HepG2 (cell line): ENCODE measurements around the gene HYAL2.

Source experiments
- CHD2 ChIP-seq: IDR thresholded peaks from 2 replicates; pipeline ENCODE4 v1.6.1; 2011; ENCODE audit warnings: low read depth, low read length, improper control_type of control experiment
- ETV6 ChIP-seq: sonication (generic); formaldehyde crosslinking; conservative IDR thresholded peaks from 2 replicates; pipeline ENCODE4 v1.4.0; 2020; ENCODE audit warnings: missing genetic modification reagents
- FOXJ3 ChIP-seq: sonication (generic); formaldehyde crosslinking; IDR thresholded peaks from 2 replicates; pipeline ENCODE4 v1.4.0; 2020; ENCODE audit warnings: missing genetic modification reagents, mild to moderate bottlenecking, borderline replicate concordance
- GABPA ChIP-seq, 2 experiments: IDR thresholded peaks; 2 replicates each; pipeline ENCODE4 v1.6.1; 2011 to 2016; ENCODE audit warnings: low read depth in 2 of 2, low read length in 1 of 2, missing biosample characterization in 1 of 2, missing genetic modification characterization in 1 of 2
- JUN ChIP-seq: sonication (generic); formaldehyde crosslinking; IDR thresholded peaks from 2 replicates; pipeline ENCODE4 v1.4.0; 2020; ENCODE audit warnings: mild to moderate bottlenecking, missing genetic modification reagents
- MXI1 ChIP-seq: IDR thresholded peaks from 3 replicates; pipeline ENCODE4 v1.6.1; 2012; ENCODE audit warnings: low read depth, low read length, inconsistent platforms, borderline replicate concordance
- PHF21A ChIP-seq: sonication (generic); formaldehyde crosslinking; IDR thresholded peaks from 2 replicates; pipeline ENCODE4 v1.5.0; 2020; ENCODE audit warnings: mild to moderate bottlenecking, missing genetic modification reagents
- RXRA ChIP-seq: sonication (generic); formaldehyde crosslinking; IDR thresholded peaks from 2 replicates; pipeline ENCODE4 v1.5.1; 2020; ENCODE audit warnings: missing genetic modification reagents
- ZFX ChIP-seq: sonication (generic); formaldehyde crosslinking; IDR thresholded peaks from 2 replicates; pipeline ENCODE4 v1.4.0; 2020; ENCODE audit warnings: mild to moderate bottlenecking, low read depth, missing genetic modification reagents, moderate library complexity
- TF ChIP-seq, protein P1 (sequence below), 2 experiments: sonication (generic) in 1 of 2; formaldehyde crosslinking in 1 of 2; IDR thresholded peaks; 2 replicates each; pipeline versions ENCODE4 v1.5.1 to v1.6.1; 2011 to 2020; ENCODE audit warnings: borderline replicate concordance in 1 of 2, low read depth in 1 of 2, low read length in 1 of 2, mild to moderate bottlenecking in 1 of 2, missing genetic modification reagents in 1 of 2, moderate library complexity in 1 of 2
- TF ChIP-seq, protein P2 (sequence below): sonication (generic); formaldehyde crosslinking; IDR thresholded peaks from 2 replicates; pipeline ENCODE4 v1.9.0; 2021; ENCODE audit warnings: missing genetic modification reagents, borderline replicate concordance
- TF ChIP-seq, protein P3 (sequence below): sonication (generic); formaldehyde crosslinking; IDR thresholded peaks from 2 replicates; pipeline ENCODE4 v1.5.0; 2020; ENCODE audit warnings: mild to moderate bottlenecking, missing genetic modification reagents, moderate library complexity
- TF ChIP-seq, protein P4 (sequence below): sonication (generic); formaldehyde crosslinking; conservative IDR thresholded peaks from 2 replicates; pipeline ENCODE4 v1.8.0; 2022; ENCODE audit warnings: low read depth, missing genetic modification reagents

DNA sequence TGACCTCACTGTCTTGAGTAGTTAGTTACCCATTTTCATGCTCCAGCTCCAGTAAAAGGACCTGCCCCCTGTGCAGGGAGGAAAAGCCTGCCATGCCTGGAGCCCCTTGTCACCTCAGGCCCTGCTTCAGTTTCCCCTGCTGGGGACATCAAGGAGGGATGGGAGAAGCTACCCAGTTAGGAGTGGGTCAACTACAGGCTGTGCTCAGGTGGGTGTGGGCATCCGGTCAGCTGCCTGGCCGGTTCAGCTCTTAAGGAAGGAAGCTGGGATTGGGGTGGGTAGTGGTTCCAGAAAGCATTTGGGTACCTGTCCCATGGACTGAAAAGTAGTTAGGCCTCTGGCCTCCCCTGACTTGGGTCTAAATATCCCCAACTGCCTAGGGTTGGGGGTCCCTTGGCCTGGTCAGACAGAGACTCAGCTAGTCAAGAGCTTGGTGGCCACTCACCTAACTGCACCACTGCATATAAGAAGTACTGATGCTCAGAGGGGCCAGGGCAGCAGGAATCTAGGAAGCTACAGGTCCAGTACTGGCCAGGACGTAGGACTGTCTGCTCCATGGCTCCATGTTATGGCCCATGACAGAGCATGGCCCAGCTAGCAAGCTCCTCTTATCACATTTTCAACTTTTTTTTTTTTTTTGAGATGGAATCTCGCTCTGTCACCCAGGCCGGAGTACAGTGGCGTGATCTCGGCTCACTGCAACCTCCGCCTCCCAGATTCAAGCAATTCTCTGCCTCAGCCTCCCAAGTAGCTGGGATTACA lies 43.1 kb downstream of the HYAL2 start:
- TF ChIP-seq GABPA (IDR thresholded peaks at IDR 0.05; ENCODE audit: low read depth, low read length) (no peak), GABPA (CRISPR knock-in tag; IDR thresholded peaks at IDR 0.05; ENCODE audit: low read depth) (no peak), CHD2 (no peak), FOXJ3 (CRISPR knock-in tag) (no peak), ETV6 (CRISPR knock-in tag) (no peak), JUN (CRISPR knock-in tag) (no peak), MXI1 (no peak), RXRA (no peak), PHF21A (no peak), ZFX (CRISPR knock-in tag) (no peak)
- TF ChIP-seq, protein P1, sequence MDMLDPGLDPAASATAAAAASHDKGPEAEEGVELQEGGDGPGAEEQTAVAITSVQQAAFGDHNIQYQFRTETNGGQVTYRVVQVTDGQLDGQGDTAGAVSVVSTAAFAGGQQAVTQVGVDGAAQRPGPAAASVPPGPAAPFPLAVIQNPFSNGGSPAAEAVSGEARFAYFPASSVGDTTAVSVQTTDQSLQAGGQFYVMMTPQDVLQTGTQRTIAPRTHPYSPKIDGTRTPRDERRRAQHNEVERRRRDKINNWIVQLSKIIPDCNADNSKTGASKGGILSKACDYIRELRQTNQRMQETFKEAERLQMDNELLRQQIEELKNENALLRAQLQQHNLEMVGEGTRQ (IDR thresholded peaks at IDR 0.05; ENCODE audit: low read depth, low read length): no peak
- TF ChIP-seq, protein P1 (CRISPR knock-in tag; IDR thresholded peaks at IDR 0.05; ENCODE audit: borderline replicate concordance): no peak
- TF ChIP-seq, protein P2, sequence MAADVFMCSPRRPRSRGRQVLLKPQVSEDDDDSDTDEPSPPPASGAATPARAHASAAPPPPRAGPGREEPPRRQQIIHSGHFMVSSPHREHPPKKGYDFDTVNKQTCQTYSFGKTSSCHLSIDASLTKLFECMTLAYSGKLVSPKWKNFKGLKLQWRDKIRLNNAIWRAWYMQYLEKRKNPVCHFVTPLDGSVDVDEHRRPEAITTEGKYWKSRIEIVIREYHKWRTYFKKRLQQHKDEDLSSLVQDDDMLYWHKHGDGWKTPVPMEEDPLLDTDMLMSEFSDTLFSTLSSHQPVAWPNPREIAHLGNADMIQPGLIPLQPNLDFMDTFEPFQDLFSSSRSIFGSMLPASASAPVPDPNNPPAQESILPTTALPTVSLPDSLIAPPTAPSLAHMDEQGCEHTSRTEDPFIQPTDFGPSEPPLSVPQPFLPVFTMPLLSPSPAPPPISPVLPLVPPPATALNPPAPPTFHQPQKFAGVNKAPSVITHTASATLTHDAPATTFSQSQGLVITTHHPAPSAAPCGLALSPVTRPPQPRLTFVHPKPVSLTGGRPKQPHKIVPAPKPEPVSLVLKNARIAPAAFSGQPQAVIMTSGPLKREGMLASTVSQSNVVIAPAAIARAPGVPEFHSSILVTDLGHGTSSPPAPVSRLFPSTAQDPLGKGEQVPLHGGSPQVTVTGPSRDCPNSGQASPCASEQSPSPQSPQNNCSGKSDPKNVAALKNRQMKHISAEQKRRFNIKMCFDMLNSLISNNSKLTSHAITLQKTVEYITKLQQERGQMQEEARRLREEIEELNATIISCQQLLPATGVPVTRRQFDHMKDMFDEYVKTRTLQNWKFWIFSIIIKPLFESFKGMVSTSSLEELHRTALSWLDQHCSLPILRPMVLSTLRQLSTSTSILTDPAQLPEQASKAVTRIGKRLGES (CRISPR knock-in tag): no peak
- TF ChIP-seq, protein P3, sequence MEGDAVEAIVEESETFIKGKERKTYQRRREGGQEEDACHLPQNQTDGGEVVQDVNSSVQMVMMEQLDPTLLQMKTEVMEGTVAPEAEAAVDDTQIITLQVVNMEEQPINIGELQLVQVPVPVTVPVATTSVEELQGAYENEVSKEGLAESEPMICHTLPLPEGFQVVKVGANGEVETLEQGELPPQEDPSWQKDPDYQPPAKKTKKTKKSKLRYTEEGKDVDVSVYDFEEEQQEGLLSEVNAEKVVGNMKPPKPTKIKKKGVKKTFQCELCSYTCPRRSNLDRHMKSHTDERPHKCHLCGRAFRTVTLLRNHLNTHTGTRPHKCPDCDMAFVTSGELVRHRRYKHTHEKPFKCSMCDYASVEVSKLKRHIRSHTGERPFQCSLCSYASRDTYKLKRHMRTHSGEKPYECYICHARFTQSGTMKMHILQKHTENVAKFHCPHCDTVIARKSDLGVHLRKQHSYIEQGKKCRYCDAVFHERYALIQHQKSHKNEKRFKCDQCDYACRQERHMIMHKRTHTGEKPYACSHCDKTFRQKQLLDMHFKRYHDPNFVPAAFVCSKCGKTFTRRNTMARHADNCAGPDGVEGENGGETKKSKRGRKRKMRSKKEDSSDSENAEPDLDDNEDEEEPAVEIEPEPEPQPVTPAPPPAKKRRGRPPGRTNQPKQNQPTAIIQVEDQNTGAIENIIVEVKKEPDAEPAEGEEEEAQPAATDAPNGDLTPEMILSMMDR (CRISPR knock-in tag): no peak
- TF ChIP-seq, protein P4, sequence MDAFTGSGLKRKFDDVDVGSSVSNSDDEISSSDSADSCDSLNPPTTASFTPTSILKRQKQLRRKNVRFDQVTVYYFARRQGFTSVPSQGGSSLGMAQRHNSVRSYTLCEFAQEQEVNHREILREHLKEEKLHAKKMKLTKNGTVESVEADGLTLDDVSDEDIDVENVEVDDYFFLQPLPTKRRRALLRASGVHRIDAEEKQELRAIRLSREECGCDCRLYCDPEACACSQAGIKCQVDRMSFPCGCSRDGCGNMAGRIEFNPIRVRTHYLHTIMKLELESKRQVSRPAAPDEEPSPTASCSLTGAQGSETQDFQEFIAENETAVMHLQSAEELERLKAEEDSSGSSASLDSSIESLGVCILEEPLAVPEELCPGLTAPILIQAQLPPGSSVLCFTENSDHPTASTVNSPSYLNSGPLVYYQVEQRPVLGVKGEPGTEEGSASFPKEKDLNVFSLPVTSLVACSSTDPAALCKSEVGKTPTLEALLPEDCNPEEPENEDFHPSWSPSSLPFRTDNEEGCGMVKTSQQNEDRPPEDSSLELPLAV (CRISPR knock-in tag): no peak
